ENCODE data around the gene ATP11C. TPM values are rescaled to one million over a fixed set of nuclear protein-coding genes. Genes with fewer than 3 reads are reported as not detected.

Gene ATP11C
- total and polyA plus RNA-seq, 2 of the 4 experiments (the other 2 are of a cell fraction) = 19.3 to 40.0 TPM

DNA sequence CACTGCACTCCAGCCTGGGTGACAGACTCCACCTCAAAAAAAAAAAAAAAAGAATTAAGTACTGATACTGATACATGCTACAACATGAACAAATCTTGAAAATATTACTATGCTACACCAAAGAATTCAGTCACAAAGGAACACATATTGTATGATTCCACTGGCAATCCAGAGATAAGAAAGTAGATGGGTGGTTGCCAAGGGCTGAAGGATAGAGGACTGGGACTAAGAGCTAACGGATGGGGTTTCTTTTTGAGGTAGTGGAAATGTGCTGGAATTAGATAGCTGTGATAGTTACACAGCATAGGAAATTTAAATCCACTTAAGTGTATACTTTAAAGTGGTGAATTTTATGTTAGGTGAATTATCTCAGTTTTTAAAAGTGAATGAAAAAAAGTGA, 12.5 kb downstream of the ATP11C start:
- BruUV-seq (replicated peaks) = no TSS peak
- no peak overlapping the region for H3K4me2 ChIP-seq (ENCODE audit: low read depth, low read length)
- dilution Hi-C loops (cut with HindIII; ENCODE audit: low sequenced_read_pairs, unreplicated experiment) (no loop called here), intact Hi-C loops (cut with micrococcal nuclease) (no loop called here), in situ Hi-C loops (cut with MboI; ENCODE audit: low sequenced_read_pairs) (no loop called here)
- ChIA-PET CTCF (no interaction called here), POLR2A (ENCODE audit: unreplicated experiment) (no interaction called here)
- H2BK5ac ChIP-seq (ENCODE audit: low read depth, low read length, poor library complexity, severe bottlenecking) = no peak overlapping the region
- TF ChIP-seq ELK1 (IDR thresholded peaks at IDR 0.05; ENCODE audit: borderline replicate concordance, low read depth, low read length) (no peak), FOS (IDR thresholded peaks at IDR 0.05; ENCODE audit: low read depth, low read length) (no peak), RCOR1 (IDR thresholded peaks at IDR 0.05; ENCODE audit: insufficient replicate concordance, low read length) (no peak), CHD1 (IDR thresholded peaks at IDR 0.05; ENCODE audit: low read depth, low read length) (no peak), RFX5 (IDR thresholded peaks at IDR 0.05; ENCODE audit: low read depth, low read length) (no peak), BHLHE40 (IDR thresholded peaks at IDR 0.05; ENCODE audit: low read depth, low read length) (no peak), RAD21 (IDR thresholded peaks at IDR 0.05; ENCODE audit: low read length) (no peak), MXI1 (IDR thresholded peaks at IDR 0.05; ENCODE audit: borderline replicate concordance, low read depth, low read length) (no peak), NFE2L2 (IDR thresholded peaks at IDR 0.05; ENCODE audit: low read depth, low read length) (no peak), CEBPB (IDR thresholded peaks at IDR 0.05; ENCODE audit: low read depth, low read length) (no peak), POLR2A (IDR thresholded peaks at IDR 0.05; ENCODE audit: low read depth, low read length) (no peak), MAZ (IDR thresholded peaks at IDR 0.05; ENCODE audit: borderline replicate concordance, low read depth, low read length) (no peak), MAFK (IDR thresholded peaks at IDR 0.05; ENCODE audit: low read depth, low read length) (no peak), SMC3 (IDR thresholded peaks at IDR 0.05; ENCODE audit: low read depth, low read length) (no peak)
- no peak overlapping the region for H2BK20ac ChIP-seq (ENCODE audit: low read depth, low read length)
- no peak overlapping the region for H3K4me3 ChIP-seq (ENCODE audit: insufficient read depth, low read depth, low read length)
- no peak overlapping the region for H2AK5ac ChIP-seq (ENCODE audit: low read depth, low read length)
- no peak overlapping the region for H3K56ac ChIP-seq (ENCODE audit: extremely low read depth, insufficient read depth, low read length)
- no peak for ATAC-seq (ENCODE audit: low read depth)
- no peak overlapping the region for H3K18ac ChIP-seq (ENCODE audit: low read depth, low read length)
- H3K79me1 ChIP-seq (ENCODE audit: low read depth in 1 of 2, low read length in 2 of 2) = peaks cover 3 to 12% of the 10 kb centered on the region in 2 experiments; a peak in 2 of 4 replicates
- H3K9me3 ChIP-seq (ENCODE audit: control insufficient read depth, insufficient read depth, low read length) = no peaks in the 10 kb centered on the region; the same call in 1 of the 2 replicates
- no peaks in the 10 kb centered on the region for H3K27me3 ChIP-seq (ENCODE audit: control insufficient read depth, insufficient read depth, low read length)
- H2BK15ac ChIP-seq (ENCODE audit: low read depth, low read length) = no peak overlapping the region
- H3K9me1 ChIP-seq (ENCODE audit: insufficient read depth, low read length) = no peaks in the 10 kb centered on the region
- H3K23ac ChIP-seq (ENCODE audit: low read depth, low read length) = no peak overlapping the region
- no peak overlapping the region for H3K4ac ChIP-seq (ENCODE audit: low read depth, low read length)
- no peaks in the 10 kb centered on the region for H3K36me3 ChIP-seq (ENCODE audit: control insufficient read depth, insufficient read depth, low read length)
- H4K91ac ChIP-seq (ENCODE audit: insufficient read depth, low read depth, low read length) = no peak overlapping the region
- no peak for DNase-seq
- no peak overlapping the region for H3K9ac ChIP-seq (ENCODE audit: low read depth, low read length)
- no peak overlapping the region for H3K14ac ChIP-seq (replicated peaks; ENCODE audit: low read depth, low read length)
- no peak overlapping the region for H2AFZ ChIP-seq (replicated peaks; ENCODE audit: low read length, poor library complexity)
- H3K4me1 ChIP-seq (ENCODE audit: control insufficient read depth, insufficient read depth, low read length) = peaks cover 2% of the 10 kb centered on the region; the same call in 1 of the 2 replicates
- no peak overlapping the region for H4K5ac ChIP-seq (ENCODE audit: low read depth, low read length)
- H4K8ac ChIP-seq (ENCODE audit: low read depth in 2 of 2, low read length in 2 of 2) = no peak overlapping the region
- no peak overlapping the region for H2BK120ac ChIP-seq (ENCODE audit: low read depth, low read length)
- H4K20me1 ChIP-seq (ENCODE audit: insufficient read depth, low read length) = no peaks in the 10 kb centered on the region
- no CpG with 5 or more reads among the region's 1 CpG for WGBS, 2 experiments (ENCODE audit: extremely low coverage in 2 of 2, insufficient read length in 1 of 2)
- H3K27ac ChIP-seq (ENCODE audit: insufficient read depth, low read length) = no peak overlapping the region
- H2AK9ac ChIP-seq (replicated peaks; ENCODE audit: low read depth, low read length, poor library complexity) = no peak overlapping the region
